ENCODE results near the gene PCAT6. TPM values are rescaled to one million over a fixed set of nuclear protein-coding genes. Genes with fewer than 3 reads are reported as not detected.

PCAT6 gene
- total RNA-seq, 1 donor from 2014 or later = not detected

- no peaks in the 10 kb centered on the region for H3K36me3 ChIP-seq
- H3K27me3 ChIP-seq = no peaks in the 10 kb centered on the region
- H3K9me3 ChIP-seq = no peaks in the 10 kb centered on the region
- H3K4me1 ChIP-seq = no peaks in the 10 kb centered on the region
- no peak overlapping the region for H3K4me3 ChIP-seq
- intact Hi-C loops (cut with DNase I) = no loop called here
- no peak for DNase-seq (ENCODE audit: low spot score in 2 of 2)
- no peak for TF ChIP-seq CTCF (IDR thresholded peaks at IDR 0.05)
- no peak overlapping the region for H3K27ac ChIP-seq
These were observed 41.6 kb downstream of the PCAT6 start for GRCh38 chr1:202852163-202852904.

- H3K4me3 ChIP-seq = no peak overlapping the region
- no peaks in the 10 kb centered on the region for H3K36me3 ChIP-seq
- TF ChIP-seq CTCF (IDR thresholded peaks at IDR 0.05) = no peak
- no peaks in the 10 kb centered on the region for H3K4me1 ChIP-seq
- no peak overlapping the region for H3K27ac ChIP-seq
- DNase-seq (ENCODE audit: low spot score in 2 of 2) = no peak
- H3K9me3 ChIP-seq = no peaks in the 10 kb centered on the region
- H3K27me3 ChIP-seq = no peaks in the 10 kb centered on the region
- intact Hi-C loops (cut with DNase I) = no loop called here
These were observed 44.0 kb downstream of the PCAT6 start for GRCh38 chr1:202854787-202855186.

GRCh38 chr1:202856014-202856413 is 45.3 kb downstream of the PCAT6 start:
- H3K4me3 ChIP-seq = no peak overlapping the region
- H3K4me1 ChIP-seq = peaks cover 2 to 3% of the 10 kb centered on the region in 2 donors
- no peak for TF ChIP-seq CTCF (IDR thresholded peaks at IDR 0.05)
- intact Hi-C loops (cut with DNase I) = no loop called here
- H3K9me3 ChIP-seq = no peaks in the 10 kb centered on the region
- no peak for DNase-seq (ENCODE audit: low spot score in 2 of 2)
- no peak overlapping the region for H3K27ac ChIP-seq
- H3K36me3 ChIP-seq = no peaks in the 10 kb centered on the region
- no peaks in the 10 kb centered on the region for H3K27me3 ChIP-seq

- Histone ChIP-seq H3K36me3 (no peaks in the 10 kb centered on the region), H3K4me3 (no peak overlapping the region), H3K4me1 (peaks cover 3 to 5% of the 10 kb centered on the region in 2 donors), H3K9me3 (no peaks in the 10 kb centered on the region), H3K27ac (no peak overlapping the region), H3K27me3 (no peaks in the 10 kb centered on the region)
- no peak for TF ChIP-seq CTCF (IDR thresholded peaks at IDR 0.05)
- DNase-seq (ENCODE audit: low spot score in 2 of 2) = no peak
- intact Hi-C loops (cut with DNase I) = no loop called here
These were observed 46.4 kb downstream of the PCAT6 start for GRCh38 chr1:202857136-202857610.

GRCh38 chr1:202858331-202858730 is 47.6 kb downstream of the PCAT6 start:
- Histone ChIP-seq H3K27me3 (no peaks in the 10 kb centered on the region), H3K4me1 (peaks cover 3 to 5% of the 10 kb centered on the region in 2 donors), H3K36me3 (no peaks in the 10 kb centered on the region), H3K9me3 (no peaks in the 10 kb centered on the region), H3K4me3 (no peak overlapping the region), H3K27ac (no peak overlapping the region)
- intact Hi-C loops (cut with DNase I) = no loop called here
- DNase-seq (ENCODE audit: low spot score in 2 of 2) = peak in 1 of 2 donors; percentile 73
- TF ChIP-seq CTCF (IDR thresholded peaks at IDR 0.05) = no peak
